HFFc6 (cell line): ENCODE data around the gene C1QTNF12. TPM values are rescaled to one million over a fixed set of nuclear protein-coding genes. Genes with fewer than 3 reads are reported as not detected.

Experiments used
- DNase-seq: peaks from one replicate; pipeline ENCODE4 v3.0.0-alpha.2; 2018
- H3K27ac Mint-ChIP-seq: 2 replicates; pipeline ENCODE4 v1.8.0; 2020; ENCODE audit warnings: mild to moderate bottlenecking, mixed read lengths
- H3K27me3 Mint-ChIP-seq: 2 replicates; pipeline ENCODE4 v1.8.0; 2021; ENCODE audit warnings: mild to moderate bottlenecking, moderate library complexity, mixed read lengths; ENCODE audit not compliant: insufficient read depth
- H3K36me3 Mint-ChIP-seq: 2 replicates; pipeline ENCODE4 v1.8.0; 2021; ENCODE audit warnings: low read depth, mixed read lengths
- H3K4me1 Mint-ChIP-seq: 2 replicates; pipeline ENCODE4 v1.8.0; 2020; ENCODE audit warnings: low read depth, mixed read lengths
- H3K4me3 Mint-ChIP-seq: 2 replicates; pipeline ENCODE4 v1.8.0; 2020; ENCODE audit warnings: mild to moderate bottlenecking, moderate library complexity, mixed read lengths
- H3K9me3 Mint-ChIP-seq: 2 replicates; pipeline ENCODE4 v1.8.0; 2020; ENCODE audit warnings: mild to moderate bottlenecking, mixed read lengths
- CTCF ChIP-seq: fragments of 200-600 bp; sonication (generic); IDR thresholded peaks from 2 replicates; pipeline ENCODE4 v1.5.0; 2021; ENCODE audit warnings: antibody characterized with exemption, mild to moderate bottlenecking
- total RNA-seq, 6 experiments: library from RNA; stranded (reverse); fragmentation: NEBNext Ultra II Directional; extraction: Animal tissue kit (Norgen Biotek cat#: 25700); gene quantifications; 2 replicates in 1 of 6; 3 replicates in 5 of 6; pipeline ENCODE4 v1.2.3, GENCODE V29; 2021

The C1QTNF12 gene
- total RNA-seq, 6 experiments from 2014 or later = 0.31 to 1.7 (median 1.1) TPM

- Mint-ChIP-seq H3K36me3 (peaks cover 8% of the 10 kb centered on the region; the same call in 1 of the 2 replicates), H3K9me3 (no peaks in the 10 kb centered on the region), H3K27me3 (0 out of 2 replicates have a peak, but pooled peaks cover 1% of the 10 kb centered on the region), H3K4me1 (peaks cover 3% of the 10 kb centered on the region), H3K4me3 (no peak within 1 kb of the TSS), H3K27ac (no peak within 1 kb of the TSS)
- no peak for DNase-seq
- TF ChIP-seq CTCF = no peak
These were observed 32.9 kb downstream of the C1QTNF12 start, which contains the start of gene TNFRSF4 for GRCh38 chr1:1213345-1214265. TSS of gene TNFRSF4 (minus strand) at chr1:1214153. CDS start at chr1:1214127, 26 bp downstream.

- H3K27me3 Mint-ChIP-seq = 0 out of 2 replicates have a peak, but pooled peaks cover 1% of the 10 kb centered on the region
- no peak for TF ChIP-seq CTCF
- DNase-seq = no peak
These were observed 33.7 kb downstream of the C1QTNF12 start for GRCh38 chr1:1212780-1213344.

GRCh38 chr1:1211541-1212441 lies 34.7 kb downstream of the C1QTNF12 start:
- Mint-ChIP-seq H3K9me3 (no peaks in the 10 kb centered on the region), H3K4me3 (no peak overlapping the region), H3K27ac (no peak overlapping the region), H3K4me1 (peaks cover 13% of the 10 kb centered on the region), H3K27me3 (no peaks in the 10 kb centered on the region), H3K36me3 (peaks cover 4% of the 10 kb centered on the region; the same call in 1 of the 2 replicates)
- DNase-seq = no peak
- TF ChIP-seq CTCF = no peak

More at GRCh38 chr1:1212780-1213344, 33.7 kb downstream of the C1QTNF12 start:
- no peak overlapping the region for H3K27ac Mint-ChIP-seq
- no peak overlapping the region for H3K4me3 Mint-ChIP-seq
- peaks cover 4% of the 10 kb centered on the region; the same call in 1 of the 2 replicates for H3K36me3 Mint-ChIP-seq
- H3K4me1 Mint-ChIP-seq = peaks cover 11% of the 10 kb centered on the region
- H3K9me3 Mint-ChIP-seq = no peaks in the 10 kb centered on the region

GRCh38 chr1:1210726-1211540 lies 35.6 kb downstream of the C1QTNF12 start:
- no peak for TF ChIP-seq CTCF
- Mint-ChIP-seq H3K4me1 (peaks cover 13% of the 10 kb centered on the region), H3K9me3 (no peaks in the 10 kb centered on the region), H3K36me3 (no peaks in the 10 kb centered on the region), H3K27ac (no peak overlapping the region), H3K4me3 (no peak overlapping the region), H3K27me3 (no peaks in the 10 kb centered on the region)
- no peak for DNase-seq
